MM.1S (cell line): Measurements from ENCODE around the gene NMRAL1.

Experiments
- CTCF ChIP-seq: fragments of 300-600 bp; sonication (generic); IDR thresholded peaks from 2 replicates; pipeline ENCODE4 v1.5.1; 2016; ENCODE audit warnings: antibody characterized with exemption, low read length, mixed read lengths
- EZH2 ChIP-seq: fragments of 300-600 bp; sonication (generic); optimal IDR thresholded peaks from 2 replicates; pipeline ENCODE3; 2017; ENCODE audit warnings: low read depth, mild to moderate bottlenecking, antibody characterized with exemption, low read length, mixed read lengths
- EZH2phosphoT487 ChIP-seq: fragments of 300-600 bp; sonication (generic); IDR thresholded peaks from 2 replicates; pipeline ENCODE4 v1.6.1; 2018; ENCODE audit warnings: antibody characterized with exemption, low read length

- no peak for TF ChIP-seq EZH2
- TF ChIP-seq CTCF = no peak
- no peak for TF ChIP-seq EZH2phosphoT487
Measured at GRCh38 chr16:4522051-4522581, 47.7 kb upstream of the NMRAL1 start.
